ENCODE results near the gene PCDH9.

The PCDH9 gene

DNA sequence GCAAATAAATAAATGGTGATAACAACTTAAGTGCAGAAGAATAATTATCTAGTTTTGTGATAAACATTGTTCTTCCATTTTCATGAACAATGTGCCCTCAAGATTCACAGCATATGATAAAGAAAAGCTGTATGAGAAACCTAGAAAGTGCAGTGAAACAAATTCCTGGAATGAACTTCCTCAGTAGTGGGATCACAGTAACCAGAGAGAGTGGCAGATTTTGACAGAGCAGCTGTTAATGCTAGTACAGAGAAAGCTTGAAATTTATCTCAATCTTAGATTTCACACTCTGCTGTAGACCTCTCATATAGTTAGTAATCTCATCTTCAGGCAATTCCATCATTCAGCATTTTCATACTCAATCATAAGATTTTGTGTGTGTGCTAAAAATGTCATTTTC lies 664.9 kb downstream of the PCDH9 start:
- DNase-seq (ENCODE audit: low spot score) = no peak

DNA sequence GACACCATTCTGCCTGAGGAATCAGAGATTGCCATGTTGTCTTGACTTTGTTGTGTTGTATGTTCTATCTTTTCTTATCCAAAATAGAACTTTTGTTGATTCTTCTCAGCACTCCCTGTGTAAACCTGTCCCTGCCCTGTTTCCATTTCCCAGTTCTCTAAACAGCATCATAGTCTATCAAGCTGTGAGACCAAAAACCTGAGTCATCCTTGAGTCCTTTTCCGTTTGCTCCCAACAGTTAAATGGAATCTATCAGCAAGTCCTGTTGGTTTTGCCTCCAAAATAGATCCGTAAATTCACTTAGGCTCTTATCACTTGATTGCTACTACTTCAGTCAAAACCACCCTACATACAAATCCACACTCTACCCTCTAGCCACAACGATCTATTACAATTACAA lies 667.1 kb downstream of the PCDH9 start:
- DNase-seq (ENCODE audit: low spot score) = no peak

DNA sequence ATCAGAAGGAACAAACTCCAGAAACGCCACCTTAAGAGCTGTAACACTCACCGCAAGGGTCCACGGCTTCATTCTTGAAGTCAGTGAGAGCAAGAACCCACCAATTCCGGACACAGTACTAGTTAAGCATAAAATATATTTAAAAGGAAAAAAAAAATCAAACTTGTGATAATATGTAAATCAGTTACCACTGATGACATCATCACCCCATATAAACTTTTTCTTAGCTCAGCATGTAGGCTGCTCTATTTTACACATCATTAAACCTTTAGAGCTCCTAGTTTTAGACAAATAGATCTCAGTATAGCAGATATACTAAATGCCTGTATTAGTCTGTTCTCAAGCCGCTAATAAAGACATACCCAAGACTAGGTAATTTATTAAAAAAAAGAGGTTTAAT lies 668.1 kb downstream of the PCDH9 start:
- no peak for DNase-seq (ENCODE audit: low spot score)

DNA sequence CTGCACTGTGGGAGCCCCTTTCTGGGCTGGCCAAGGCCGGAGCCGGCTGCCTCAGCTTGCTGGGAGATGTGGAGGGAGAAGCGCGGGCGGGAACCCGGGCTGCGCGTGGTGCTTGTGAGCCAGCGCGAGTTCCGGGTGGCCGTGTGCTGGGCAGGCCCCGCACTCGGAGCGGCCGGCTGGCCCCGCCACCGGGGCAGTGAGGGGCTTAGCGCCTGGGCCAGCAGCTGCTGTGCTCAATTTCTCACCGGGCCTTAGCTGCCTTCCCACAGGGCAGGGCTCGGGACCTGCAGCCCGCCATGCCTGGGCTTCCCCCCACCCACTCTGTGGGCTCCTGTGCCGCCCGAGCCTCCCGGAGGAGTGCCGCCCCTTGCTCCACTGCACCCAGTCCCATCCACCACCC lies 669.1 kb downstream of the PCDH9 start:
- no peak for DNase-seq (ENCODE audit: low spot score)

GRCh38 chr13:66560189-66560588 lies 669.9 kb downstream of the PCDH9 start:
- no peak for DNase-seq (ENCODE audit: low spot score)

DNA sequence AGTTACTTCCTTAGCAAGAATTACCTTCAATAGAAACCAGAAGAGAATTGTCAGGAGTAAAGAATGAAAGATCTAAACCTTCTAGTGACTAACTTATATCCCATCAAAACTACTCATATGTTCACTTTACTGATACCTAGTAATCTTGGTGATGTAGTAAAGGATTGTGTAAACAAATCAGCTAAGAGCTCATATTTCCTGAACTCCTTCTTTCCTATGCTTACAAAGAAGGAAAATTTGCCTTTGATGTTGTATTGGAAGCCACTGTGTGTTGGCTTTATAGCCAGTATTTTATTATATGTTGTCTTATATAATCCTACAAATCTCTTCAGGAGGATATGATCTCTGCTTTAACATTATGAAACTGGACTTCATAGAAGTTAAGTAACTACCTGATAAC lies 671.0 kb downstream of the PCDH9 start:
- DNase-seq (ENCODE audit: low spot score) = no peak

- DNase-seq (ENCODE audit: low spot score) = no peak
Measured at GRCh38 chr13:66558506-66558905, 671.6 kb downstream of the PCDH9 start.

DNA sequence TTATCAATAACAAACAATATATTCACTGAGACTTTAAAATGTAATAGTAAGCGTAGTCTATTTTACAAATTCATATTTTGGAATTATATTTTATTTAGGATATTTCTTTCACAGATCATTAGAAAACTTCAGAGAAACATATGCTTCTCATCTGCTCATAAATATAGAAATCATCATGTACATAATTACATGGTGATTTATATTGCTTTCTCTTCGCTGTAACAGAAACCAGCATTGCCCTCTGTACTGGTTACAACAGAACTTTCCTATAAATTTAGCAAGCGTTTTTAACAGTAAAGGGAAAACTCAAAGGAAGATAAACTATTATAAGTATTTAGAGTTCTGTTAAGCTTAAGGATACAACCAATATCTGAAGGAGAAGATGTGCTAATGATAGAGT lies 672.8 kb downstream of the PCDH9 start:
- no peak for DNase-seq (ENCODE audit: low spot score)

DNA sequence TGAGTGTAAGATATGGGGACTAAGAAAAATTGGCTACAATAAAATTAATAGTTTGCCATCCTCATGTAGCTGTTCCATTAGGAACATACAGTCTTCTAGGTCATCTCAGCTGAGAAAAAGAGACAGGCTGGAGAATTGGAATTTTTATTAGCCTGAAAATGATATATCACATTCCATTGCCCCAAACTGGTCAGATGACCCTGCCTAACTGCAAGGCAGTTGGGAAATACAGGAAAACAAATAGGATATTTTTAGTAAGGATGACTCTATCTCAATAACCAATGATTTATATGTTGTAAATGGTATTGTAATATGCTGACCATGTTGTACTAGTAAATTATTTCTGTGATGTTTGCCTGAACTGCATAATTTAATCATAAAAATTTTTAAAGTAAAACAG lies 673.8 kb downstream of the PCDH9 start:
- DNase-seq (ENCODE audit: low spot score) = no peak

DNA sequence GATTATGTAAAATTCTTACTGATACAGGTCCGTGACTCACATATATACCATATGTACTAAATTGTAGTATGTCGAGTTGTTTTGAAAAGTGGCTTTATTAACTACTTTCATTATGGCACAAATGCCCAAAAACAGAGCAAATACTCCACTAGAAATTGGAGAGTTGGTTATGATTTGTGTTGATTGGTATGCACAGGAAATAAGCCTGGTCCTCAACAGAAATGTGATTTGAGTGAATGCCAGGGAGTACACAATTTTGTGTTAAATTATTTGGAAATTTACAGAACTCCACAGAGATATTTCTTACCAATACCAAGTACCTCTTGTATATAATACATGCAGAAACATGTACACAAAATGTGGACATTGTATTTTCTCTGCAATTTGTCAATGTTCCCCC lies 676.7 kb downstream of the PCDH9 start:
- DNase-seq (ENCODE audit: low spot score) = no peak

- DNase-seq (ENCODE audit: low spot score) = no peak
Measured at GRCh38 chr13:66551128-66551527, 679.0 kb downstream of the PCDH9 start.

GRCh38 chr13:66547685-66548084 lies 682.5 kb downstream of the PCDH9 start:
- no peak for DNase-seq (ENCODE audit: low spot score)

GRCh38 chr13:66546534-66547379 lies 683.4 kb downstream of the PCDH9 start:
- DNase-seq (ENCODE audit: low spot score) = no peak

DNA sequence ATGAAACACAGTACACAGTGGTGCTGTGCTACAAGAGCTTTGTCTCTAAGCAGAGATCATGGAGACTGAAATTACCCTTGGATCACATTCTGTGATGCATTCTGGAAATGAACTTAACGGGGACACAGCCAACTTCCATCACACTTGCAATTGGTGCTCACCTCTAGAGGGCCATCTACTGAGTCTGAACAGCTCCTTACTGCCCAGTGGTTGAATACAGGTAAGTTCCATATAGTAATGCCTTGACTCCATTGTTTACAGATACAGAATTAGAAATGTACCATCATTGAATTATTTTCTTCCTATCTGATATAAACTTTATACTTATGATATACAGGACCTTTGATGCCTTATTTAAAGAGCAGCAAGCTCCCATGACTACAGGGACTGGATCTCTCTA lies 686.4 kb downstream of the PCDH9 start:
- DNase-seq (ENCODE audit: low spot score) = no peak

GRCh38 chr13:66537417-66537816 lies 692.7 kb downstream of the PCDH9 start:
- no peak for DNase-seq (ENCODE audit: low spot score)

DNA sequence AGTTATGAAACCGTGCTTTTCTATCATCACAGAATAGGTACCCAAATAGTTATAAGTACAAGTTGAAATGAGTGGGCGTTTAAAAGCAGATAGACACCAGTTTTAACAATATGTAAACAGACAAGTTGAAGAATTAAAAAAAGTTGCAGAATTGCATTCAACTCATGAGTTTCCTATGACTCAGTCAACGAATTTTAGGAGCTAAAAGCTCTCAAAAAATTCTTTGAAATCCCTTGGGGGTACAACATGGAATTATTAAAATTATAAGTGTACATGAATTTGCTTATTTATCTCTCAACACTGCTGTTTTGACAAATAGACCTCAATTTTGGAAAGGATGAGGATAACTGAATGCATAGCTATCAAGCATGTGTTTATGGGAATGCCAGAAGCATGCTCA lies 693.4 kb downstream of the PCDH9 start:
- no peak for DNase-seq (ENCODE audit: low spot score)

GRCh38 chr13:66534561-66534960 lies 695.6 kb downstream of the PCDH9 start:
- no peak for DNase-seq (ENCODE audit: low spot score)

DNA sequence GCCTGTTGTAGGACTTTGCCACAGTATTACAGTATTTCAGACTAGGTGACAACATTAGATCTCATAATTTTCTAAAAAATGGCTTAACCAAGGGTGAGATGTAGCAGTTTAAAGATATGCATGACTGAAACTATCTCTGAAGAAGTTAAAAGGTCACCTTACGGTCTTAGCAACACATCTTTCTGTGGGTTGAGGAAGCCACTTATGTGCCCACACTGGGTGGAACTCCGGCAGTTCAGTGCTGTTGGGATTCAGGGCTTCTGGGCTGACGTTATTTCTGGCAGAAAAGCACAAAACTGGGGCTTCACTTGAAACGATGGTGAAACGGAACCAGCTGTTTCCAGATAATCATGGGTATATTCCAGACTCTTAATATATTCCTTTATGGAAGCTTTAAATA lies 697.3 kb downstream of the PCDH9 start:
- no peak for DNase-seq (ENCODE audit: low spot score)

DNA sequence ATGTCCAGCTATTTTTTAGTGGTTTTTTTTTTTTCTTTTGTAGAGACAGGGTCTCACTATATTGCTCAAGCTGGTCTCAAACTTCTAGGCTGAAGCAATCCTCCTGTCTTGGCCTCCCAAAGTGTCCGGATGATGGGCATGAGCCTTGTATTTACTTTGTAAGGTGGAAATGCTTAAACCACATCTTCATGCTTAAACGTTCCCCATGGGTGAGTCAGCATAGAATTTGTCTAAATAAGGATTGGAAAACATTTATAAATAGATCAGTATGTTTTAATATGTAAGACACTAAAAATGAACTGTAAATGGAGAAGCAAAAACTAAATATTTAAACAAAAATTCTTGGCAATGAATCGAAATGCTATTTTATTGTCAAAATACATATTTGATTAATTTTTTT lies 698.0 kb downstream of the PCDH9 start:
- no peak for DNase-seq (ENCODE audit: low spot score)

DNA sequence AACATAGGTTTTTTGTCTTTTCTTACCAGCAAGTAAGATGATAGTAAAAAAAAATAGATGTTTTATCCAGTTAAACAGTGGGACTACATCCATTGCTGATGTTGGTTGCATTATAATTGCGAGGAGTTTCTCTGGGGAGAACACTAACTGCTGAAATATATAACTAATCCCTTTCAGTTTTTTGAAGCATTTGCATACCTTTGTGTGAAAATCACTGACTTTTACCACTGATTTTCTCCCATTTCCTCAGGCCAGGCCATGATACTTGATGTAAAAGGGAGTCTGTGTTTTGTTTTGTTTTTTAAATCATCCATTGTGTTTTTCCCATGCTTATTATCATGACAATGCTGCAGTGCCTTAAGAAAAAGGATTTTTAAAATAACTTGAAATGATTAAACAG lies 699.5 kb downstream of the PCDH9 start:
- DNase-seq (ENCODE audit: low spot score) = no peak

GRCh38 chr13:66530158-66530557 lies 700.0 kb downstream of the PCDH9 start:
- DNase-seq (ENCODE audit: low spot score) = no peak

- no peak for DNase-seq (ENCODE audit: low spot score)
Measured at GRCh38 chr13:66528944-66529576, 701.1 kb downstream of the PCDH9 start.

DNA sequence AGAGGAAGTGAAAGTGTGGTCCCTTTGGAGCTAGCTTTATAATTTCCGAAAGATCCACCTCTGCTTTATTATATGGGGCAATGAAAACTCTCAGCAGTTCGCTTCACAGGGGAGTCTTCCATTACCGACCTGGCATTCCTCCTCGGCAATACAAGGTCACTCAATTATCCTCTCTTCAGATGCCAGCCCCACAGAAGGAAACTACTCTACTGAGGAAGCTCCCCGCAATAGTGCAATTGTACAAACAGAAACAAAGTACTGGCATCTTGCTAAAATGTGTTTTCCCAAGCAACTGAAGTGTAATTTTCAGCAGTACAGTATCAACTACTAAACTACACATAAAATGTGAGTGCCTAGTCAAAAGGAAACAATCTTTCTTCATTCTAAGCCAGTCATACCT lies 702.0 kb downstream of the PCDH9 start:
- no peak for DNase-seq (ENCODE audit: low spot score)

All from COLO829 (cell line).